Measurements from ENCODE around the gene PRKCA.
"Not testable (repeated sequence)": the region's sequence is repeated elsewhere in the genome, so short reads cannot be mapped to it uniquely, and the experiment has no call there.

- TF ChIP-seq, protein P1, sequence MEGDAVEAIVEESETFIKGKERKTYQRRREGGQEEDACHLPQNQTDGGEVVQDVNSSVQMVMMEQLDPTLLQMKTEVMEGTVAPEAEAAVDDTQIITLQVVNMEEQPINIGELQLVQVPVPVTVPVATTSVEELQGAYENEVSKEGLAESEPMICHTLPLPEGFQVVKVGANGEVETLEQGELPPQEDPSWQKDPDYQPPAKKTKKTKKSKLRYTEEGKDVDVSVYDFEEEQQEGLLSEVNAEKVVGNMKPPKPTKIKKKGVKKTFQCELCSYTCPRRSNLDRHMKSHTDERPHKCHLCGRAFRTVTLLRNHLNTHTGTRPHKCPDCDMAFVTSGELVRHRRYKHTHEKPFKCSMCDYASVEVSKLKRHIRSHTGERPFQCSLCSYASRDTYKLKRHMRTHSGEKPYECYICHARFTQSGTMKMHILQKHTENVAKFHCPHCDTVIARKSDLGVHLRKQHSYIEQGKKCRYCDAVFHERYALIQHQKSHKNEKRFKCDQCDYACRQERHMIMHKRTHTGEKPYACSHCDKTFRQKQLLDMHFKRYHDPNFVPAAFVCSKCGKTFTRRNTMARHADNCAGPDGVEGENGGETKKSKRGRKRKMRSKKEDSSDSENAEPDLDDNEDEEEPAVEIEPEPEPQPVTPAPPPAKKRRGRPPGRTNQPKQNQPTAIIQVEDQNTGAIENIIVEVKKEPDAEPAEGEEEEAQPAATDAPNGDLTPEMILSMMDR (IDR thresholded peaks at IDR 0.05): not testable (repeated sequence)
- not testable (repeated sequence) for TF ChIP-seq POLR2AphosphoS5 (IDR thresholded peaks at IDR 0.05)
Observed at GRCh38 chr17:66342263-66342662, 39.9 kb downstream of the PRKCA start.

Data from prostate gland (tissue), 2 donors.